HG03135 (cell line): ENCODE data around the gene RAD9B.

Experiments used
- ATAC-seq: cut with Tn5 transposase; IDR thresholded peaks from one replicate; pipeline ENCODE4 v1.9.1; 2021; ENCODE audit warnings: mild to moderate bottlenecking, moderate library complexity; ENCODE audit not compliant: unreplicated experiment

The RAD9B gene

DNA sequence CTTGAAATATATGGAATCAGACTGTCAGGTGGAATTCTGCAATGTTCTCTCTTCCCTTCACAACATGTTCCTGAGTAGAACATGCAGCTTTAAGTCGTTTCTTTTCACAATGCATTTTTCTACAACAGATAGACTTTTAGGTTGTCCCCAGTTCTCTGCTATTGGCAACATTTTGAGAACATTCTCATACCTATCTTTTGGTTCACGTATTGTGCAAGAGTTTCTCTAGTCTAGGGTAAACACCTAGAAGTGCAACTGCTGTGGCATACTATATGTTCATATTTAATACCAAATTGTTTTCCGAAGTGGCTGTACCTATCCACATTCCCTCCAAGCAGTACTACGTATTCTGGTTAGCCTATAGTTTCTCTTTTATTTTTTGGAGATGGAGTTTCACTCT lies 48.9 kb downstream of the RAD9B start:
- ATAC-seq: no peak
